Common myeloid progenitor, CD34-positive (primary cell): ENCODE data around the gene FOXK1.

Experiments
- CTCF ChIA-PET: fragments of 350-600 bp; sonication (Branson Sonifier 250); formaldehyde crosslinking; loops from one replicate; lab custom pipeline; 2021; ENCODE audit warnings: antibody characterized with exemption; lab: Charles Lee
- POLR2A ChIA-PET: fragments of 350-600 bp; sonication (Branson Sonifier 250); formaldehyde crosslinking; loops from one replicate; lab custom pipeline; 2021; ENCODE audit warnings: antibody characterized with exemption; lab: Charles Lee
- DNase-seq, 3 donors: peaks; one replicate each; pipeline versions ENCODE4 v3.0.0 to v3.0.0-alpha.2; 2013
- H3K27ac ChIP-seq, 2 experiments: 1 replicate in 1 of 2; 2 replicates in 1 of 2; pipeline ENCODE4 v1.7.0; 2013; ENCODE audit warnings: inconsistent platforms in 2 of 2, low read length in 2 of 2, mild to moderate bottlenecking in 2 of 2, low read depth in 1 of 2, moderate library complexity in 1 of 2; ENCODE audit not compliant: severe bottlenecking in 2 of 2, insufficient read depth in 1 of 2, poor library complexity in 1 of 2
- H3K27me3 ChIP-seq, 5 experiments: replicated peaks in 2 of 5; 1 replicate in 3 of 5; 2 replicates in 2 of 5; pipeline versions ENCODE4 v1.6.1 to v1.7.0; 2013; ENCODE audit warnings: low read length in 4 of 5, mild to moderate bottlenecking in 2 of 5, moderate library complexity in 2 of 5, inconsistent platforms in 1 of 5; ENCODE audit not compliant: insufficient read depth in 5 of 5, control insufficient read depth in 4 of 5
- H3K36me3 ChIP-seq, 4 experiments: 1 replicate in 2 of 4; 2 replicates in 2 of 4; pipeline versions ENCODE4 v1.6.1 to v1.7.0; 2013; ENCODE audit warnings: low read length in 3 of 4, control low read depth in 1 of 4, mild to moderate bottlenecking in 1 of 4; ENCODE audit not compliant: control insufficient read depth in 4 of 4, insufficient read depth in 4 of 4
- H3K4me1 ChIP-seq, 4 experiments: 1 replicate in 3 of 4; 2 replicates in 1 of 4; pipeline versions ENCODE4 v1.6.1 to v1.7.1; 2013; ENCODE audit warnings: low read length in 3 of 4, mild to moderate bottlenecking in 3 of 4, control low read depth in 1 of 4, inconsistent platforms in 1 of 4, moderate library complexity in 1 of 4; ENCODE audit not compliant: control insufficient read depth in 4 of 4, insufficient read depth in 4 of 4; ENCODE audit errors: control extremely low read depth in 1 of 4
- H3K4me3 ChIP-seq, 7 experiments: 1 replicate in 4 of 7; 2 replicates in 3 of 7; pipeline versions ENCODE4 v1.5.1 to v1.7.0; 2013; ENCODE audit warnings: mild to moderate bottlenecking in 7 of 7, low read length in 6 of 7, moderate library complexity in 6 of 7, inconsistent platforms in 2 of 7, low read depth in 2 of 7, control low read depth in 1 of 7; ENCODE audit not compliant: insufficient read depth in 4 of 7, control insufficient read depth in 1 of 7; ENCODE audit errors: extremely low read depth in 1 of 7
- H3K9me3 ChIP-seq, 5 experiments: 1 replicate in 4 of 5; 2 replicates in 1 of 5; pipeline versions ENCODE4 v1.6.1 to v1.7.1; 2013; ENCODE audit warnings: low read length in 4 of 5, mild to moderate bottlenecking in 2 of 5, inconsistent platforms in 1 of 5, low read depth in 1 of 5, moderate library complexity in 1 of 5; ENCODE audit not compliant: control insufficient read depth in 4 of 5, insufficient read depth in 2 of 5; ENCODE audit errors: control extremely low read depth in 1 of 5
- WGBS: methylation state at CpG from one replicate; pipeline ENCODE4 v1.1.5; 2013; ENCODE audit not compliant: insufficient coverage; 5-methylcytosine and 5-hydroxymethylcytosine counted together

Gene FOXK1

DNA sequence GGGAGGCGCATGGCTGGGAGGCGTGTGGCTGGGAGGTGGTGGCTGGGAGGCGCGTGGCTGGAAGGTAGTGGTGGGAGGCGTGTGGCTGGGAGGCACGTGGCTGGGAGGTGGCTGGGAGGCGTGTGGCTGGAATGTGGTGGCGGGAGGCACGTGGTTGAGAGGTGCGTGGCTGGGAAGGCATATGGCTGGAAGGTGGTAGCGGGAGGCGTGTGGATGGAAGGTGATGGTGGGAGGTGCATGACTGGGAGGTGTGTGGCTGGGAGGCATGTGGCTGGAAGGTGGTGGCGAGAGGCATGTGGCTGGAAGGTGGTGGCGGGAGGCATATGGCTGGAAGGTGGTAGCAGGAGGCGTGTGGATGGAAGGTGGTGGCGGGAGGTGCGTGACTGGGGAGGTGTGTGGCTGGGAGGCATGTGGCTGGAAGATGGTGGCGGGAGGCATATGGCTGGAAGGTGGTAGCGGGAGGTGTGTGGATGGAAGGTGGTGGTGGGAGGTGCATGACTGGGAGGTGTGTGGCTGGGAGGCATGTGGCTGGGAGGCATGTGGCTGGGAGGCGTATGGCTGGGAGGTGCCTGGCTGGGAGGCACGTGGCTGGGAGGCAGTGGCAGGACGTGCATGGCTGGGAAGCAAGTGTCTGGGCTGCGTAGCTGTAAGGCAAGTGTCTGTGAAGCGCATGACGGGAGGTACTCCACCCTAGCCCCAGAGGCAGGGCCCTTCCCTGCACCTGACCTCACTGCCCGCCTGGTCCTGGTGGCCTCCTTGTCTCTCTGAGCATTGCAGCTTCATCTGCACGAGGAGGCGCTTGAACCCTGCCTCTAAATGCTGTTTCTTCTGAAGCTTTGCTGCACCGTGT is 35.1 kb downstream of the FOXK1 start:
- peaks cover 0 to 20% (median 11%) of the 10 kb centered on the region in 4 experiments for H3K36me3 ChIP-seq
- WGBS, result 98% methylated on average over 24 of the region's 29 CpGs

DNA sequence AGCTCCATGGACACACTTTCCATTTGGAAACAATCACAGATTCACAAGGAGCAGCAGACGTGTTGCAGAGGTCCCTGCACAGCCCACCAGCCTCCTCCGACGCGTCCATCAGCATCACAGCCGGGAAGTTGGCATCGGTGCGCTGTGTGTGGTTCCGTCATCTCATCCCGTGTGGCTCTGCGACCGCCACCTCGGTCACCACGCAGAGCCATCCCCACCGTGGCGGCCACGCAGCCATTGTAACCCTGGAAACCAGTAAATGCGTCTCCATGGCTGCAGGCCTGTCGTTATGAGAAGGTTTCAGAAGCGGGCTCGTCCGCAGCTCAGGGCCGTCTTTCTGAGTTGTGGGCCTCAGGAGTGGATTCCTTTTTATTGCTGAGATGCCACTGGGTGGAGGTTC is 36.0 kb downstream of the FOXK1 start:
- Histone ChIP-seq H3K4me1 (peaks cover 0 to 15% (median 11%) of the 10 kb centered on the region in 4 experiments), H3K9me3 (no peaks in the 10 kb centered on the region), H3K36me3 (peaks cover 2 to 23% (median 17%) of the 10 kb centered on the region in 4 experiments), H3K27ac (no peak overlapping the region), H3K27me3 (no peaks in the 10 kb centered on the region), H3K4me3 (no peak overlapping the region)
- ChIA-PET POLR2A (no interaction called here), CTCF (interaction anchor here (1.3 kb wide), 1 partner anchor 23 kb away, joined by 3 read pairs; no protein-coding TSS in a partner anchor)
- 98% methylated on average over 22 of the region's 22 CpGs for WGBS
- no peak for DNase-seq

More for the DNA sequence above, 35.1 kb downstream of the FOXK1 start:
- H3K9me3 ChIP-seq, result no peaks in the 10 kb centered on the region
- POLR2A ChIA-PET, result no interaction called here
- CTCF ChIA-PET, result interaction anchor here (0.8 to 1.3 kb wide), 3 partner anchors 13 to 22 kb away, joined by 3 read pairs; no protein-coding TSS in a partner anchor
- H3K4me3 ChIP-seq, result no peak overlapping the region
- peaks cover 4 to 22% (median 11%) of the 10 kb centered on the region in 4 experiments for H3K4me1 ChIP-seq
- H3K27me3 ChIP-seq, result no peaks in the 10 kb centered on the region
- no peak for DNase-seq
- no peak overlapping the region for H3K27ac ChIP-seq

DNA sequence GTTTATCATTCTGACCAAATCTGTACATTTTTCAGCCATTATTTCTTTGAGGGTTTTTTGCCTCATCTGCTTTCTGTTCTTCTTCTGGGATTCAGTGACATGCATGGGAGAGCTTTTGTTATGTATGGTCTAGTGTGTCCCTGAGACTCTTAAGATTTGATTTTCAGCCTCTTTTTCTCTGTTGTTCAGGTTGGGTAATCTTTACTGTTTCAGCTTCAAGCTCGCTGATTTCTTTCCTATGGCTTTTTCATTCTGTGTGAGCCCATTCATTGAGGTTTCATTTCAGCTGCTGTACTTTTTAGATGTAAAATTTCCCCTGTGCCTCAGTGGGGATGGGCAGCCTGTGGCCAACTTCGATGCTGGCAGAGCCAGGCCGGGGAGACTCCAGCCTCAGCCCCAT is 38.1 kb downstream of the FOXK1 start:
- DNase-seq, result no peak
- Histone ChIP-seq H3K27ac (no peak overlapping the region), H3K36me3 (peaks cover 4 to 28% (median 18%) of the 10 kb centered on the region in 4 experiments), H3K4me3 (no peak overlapping the region), H3K27me3 (no peaks in the 10 kb centered on the region), H3K4me1 (peaks cover 0 to 19% (median 17%) of the 10 kb centered on the region in 4 experiments), H3K9me3 (no peaks in the 10 kb centered on the region)
- ChIA-PET CTCF (interaction anchor here (0.6 to 1.4 kb wide), 2 partner anchors 9 to 15 kb away, joined by 3 to 5 read pairs; no protein-coding TSS in a partner anchor), POLR2A (no interaction called here)
- 100% methylated on average over 1 of the region's 3 CpGs for WGBS

DNA sequence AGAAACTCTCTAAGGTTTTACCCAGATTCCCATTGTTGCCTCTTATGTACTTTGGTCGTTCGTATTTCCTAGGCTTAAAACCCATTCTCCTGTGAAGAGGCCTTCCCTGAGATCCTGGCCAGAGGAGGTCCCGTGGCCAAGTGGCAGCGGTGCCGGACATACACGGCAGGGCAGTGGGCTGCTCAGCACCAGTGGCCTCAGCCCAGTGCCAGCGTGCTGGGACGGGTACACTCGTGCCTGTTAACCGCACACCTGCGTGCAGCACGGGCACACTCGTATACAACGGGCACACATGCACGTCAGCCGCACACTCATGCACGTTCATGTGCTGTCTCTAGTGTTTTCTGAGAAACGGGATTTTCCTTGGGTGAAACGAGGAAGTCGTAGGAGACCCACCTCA is 40.2 kb downstream of the FOXK1 start:
- H3K27me3 ChIP-seq, result no peaks in the 10 kb centered on the region
- DNase-seq, result no peak
- WGBS, result 95% methylated on average over 20 of the region's 20 CpGs
- peaks cover 0 to 28% (median 22%) of the 10 kb centered on the region in 4 experiments for H3K4me1 ChIP-seq
- no peaks in the 10 kb centered on the region for H3K9me3 ChIP-seq
- H3K27ac ChIP-seq, result no peak overlapping the region
- no peak overlapping the region for H3K4me3 ChIP-seq
- POLR2A ChIA-PET, result no interaction called here
- peaks cover 4 to 28% (median 18%) of the 10 kb centered on the region in 4 experiments for H3K36me3 ChIP-seq
- CTCF ChIA-PET, result interaction anchor here (2.9 kb wide), 1 partner anchor 37 kb away, joined by 10 read pairs; no protein-coding TSS in a partner anchor

DNA sequence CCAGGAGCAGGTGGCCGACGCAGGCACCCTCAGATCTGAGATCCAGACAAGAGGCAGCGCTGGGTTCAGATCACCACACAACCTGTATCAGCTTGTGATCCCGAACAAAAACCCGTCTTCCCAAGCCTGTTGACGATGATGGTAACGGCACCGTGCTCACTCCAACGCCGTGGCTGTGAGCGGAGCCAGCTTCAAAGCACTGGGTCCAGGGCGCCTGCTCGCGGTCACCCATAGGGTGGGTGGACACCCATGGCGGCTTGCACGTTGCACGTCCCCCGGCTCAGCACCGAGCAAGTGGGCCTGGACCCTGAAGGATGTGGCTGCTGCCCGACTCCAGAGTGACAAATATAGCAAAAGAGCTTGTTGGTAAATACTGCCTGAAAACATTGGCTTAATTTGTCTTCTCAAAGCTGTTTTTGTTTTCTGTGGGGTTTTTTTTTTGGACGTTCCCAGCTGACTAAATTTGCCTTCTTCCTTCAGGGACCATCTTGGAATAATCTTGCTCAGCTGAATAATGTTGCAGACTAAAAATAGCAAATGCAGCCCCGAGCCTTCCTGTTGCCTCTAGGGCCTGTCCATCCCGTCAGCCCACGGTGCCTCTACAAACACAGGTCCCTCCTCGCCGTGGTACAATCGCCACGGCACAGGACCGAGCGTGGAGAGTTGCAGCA is 41.0 kb downstream of the FOXK1 start:
- CTCF ChIA-PET, result interaction anchor here (0.8 to 3.5 kb wide), 7 partner anchors 8 to 38 kb away, joined by 3 to 20 read pairs (median 7); no protein-coding TSS in a partner anchor
- H3K36me3 ChIP-seq, result peaks cover 4 to 35% (median 18%) of the 10 kb centered on the region in 4 experiments
- no peaks in the 10 kb centered on the region for H3K9me3 ChIP-seq
- no peak overlapping the region for H3K27ac ChIP-seq
- H3K27me3 ChIP-seq, result no peaks in the 10 kb centered on the region
- POLR2A ChIA-PET, result interaction anchor here (0.9 kb wide), 1 partner anchor 10 kb away, joined by 3 read pairs; no protein-coding TSS in a partner anchor
- no peak for DNase-seq
- H3K4me1 ChIP-seq, result peaks cover 0 to 28% (median 22%) of the 10 kb centered on the region in 4 experiments
- no peak overlapping the region for H3K4me3 ChIP-seq
- WGBS, result 94% methylated on average over 26 of the region's 30 CpGs

DNA sequence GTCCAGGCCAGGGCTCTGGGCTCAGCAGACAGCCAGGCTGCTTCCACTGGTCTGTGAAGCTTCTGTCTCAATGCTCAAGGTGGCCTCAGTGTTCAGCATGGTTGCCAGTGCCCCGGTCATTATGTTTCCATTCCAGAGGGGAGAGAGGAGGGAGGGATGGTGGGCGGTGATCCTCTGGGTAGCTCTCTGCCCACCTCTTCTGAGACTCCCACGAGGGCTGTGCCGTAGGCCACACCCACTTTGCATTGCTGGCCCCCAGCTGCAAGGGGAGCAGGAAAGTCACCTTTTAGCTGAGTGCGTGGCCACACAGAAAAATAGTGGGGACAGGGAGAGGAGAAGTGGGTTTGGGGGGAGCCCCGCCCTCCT is 42.5 kb downstream of the FOXK1 start:
- peaks cover 0 to 28% (median 22%) of the 10 kb centered on the region in 4 experiments for H3K4me1 ChIP-seq

More for the DNA sequence above, 42.5 kb downstream of the FOXK1 start:
- no peak for DNase-seq
- H3K9me3 ChIP-seq, result no peaks in the 10 kb centered on the region
- H3K27me3 ChIP-seq, result no peaks in the 10 kb centered on the region
- H3K36me3 ChIP-seq, result peaks cover 4 to 36% (median 15%) of the 10 kb centered on the region in 4 experiments
- CTCF ChIA-PET, result interaction anchor here (0.9 to 3.5 kb wide), 11 partner anchors 10 to 98 kb away, joined by 3 to 20 read pairs (median 4); no protein-coding TSS in a partner anchor
- H3K27ac ChIP-seq, result peak overlapping the region; percentile 46 to 85
- WGBS, result 7% methylated on average over 3 of the region's 6 CpGs
- H3K4me3 ChIP-seq, result peak overlapping the region in 6 of 7 experiments; percentile 56 to 86 (median 66)
- POLR2A ChIA-PET, result interaction anchor here (0.5 to 0.9 kb wide), 2 partner anchors 37 to 51 kb away, joined by 3 to 4 read pairs; partner anchors contain the start of gene AP5Z1
